ENCODE data around the gene OSBPL3. TPM values are rescaled to one million over a fixed set of nuclear protein-coding genes. Genes with fewer than 3 reads are reported as not detected.
A peak's percentile ranks its signal among the peaks of the same experiment; 100 is the strongest.

OSBPL3 gene
- polyA plus RNA-seq, 3 donors: 2.6 to 9.2 (median 3.7) TPM

- Histone ChIP-seq H3K9me3 (replicated peaks in 1 of 2; ENCODE audit: control insufficient read depth in 1 of 2, insufficient read depth in 1 of 2, low read length in 2 of 2) (peaks cover 0 to under 1% of the 10 kb centered on the region in 2 donors), H3K4me1 (ENCODE audit: control insufficient read depth in 1 of 2, insufficient read depth in 2 of 2, low read length in 2 of 2) (no peaks in the 10 kb centered on the region), H3K36me3 (replicated peaks in 1 of 2; ENCODE audit: control insufficient read depth in 1 of 2, insufficient read depth in 2 of 2, low read length in 2 of 2) (no peaks in the 10 kb centered on the region), H3K4me3 (replicated peaks in 1 of 3; ENCODE audit: low read depth in 2 of 3, low read length in 3 of 3) (no peak overlapping the region), H3K79me2 (ENCODE audit: insufficient read depth, low read length) (peaks cover 2% of the 10 kb centered on the region), H3K9ac (ENCODE audit: insufficient read depth, low read length, poor library complexity, severe bottlenecking) (no peak overlapping the region), H3K27ac (ENCODE audit: low read depth in 1 of 2, low read length in 2 of 2) (no peak overlapping the region), H4K20me1 (ENCODE audit: insufficient read depth, low read length) (no peaks in the 10 kb centered on the region), H2AFZ (ENCODE audit: insufficient read depth, low read depth, low read length, poor library complexity, severe bottlenecking) (no peak overlapping the region), H3K27me3 (ENCODE audit: control insufficient read depth in 2 of 2, insufficient read depth in 2 of 2, low read length in 2 of 2) (no peaks in the 10 kb centered on the region), H3K4me2 (replicated peaks; ENCODE audit: extremely low read depth, low read length, poor library complexity, severe bottlenecking) (no peak overlapping the region)
- H3K9me3 Mint-ChIP-seq: peaks cover 0 to 4% (median 2%) of the 10 kb centered on the region in 7 donors
- no CpG with 5 or more reads among the region's 3 CpGs for WGBS (ENCODE audit: insufficient coverage)
- no peak overlapping the region for H3K4me3 Mint-ChIP-seq
- H3K4me1 Mint-ChIP-seq: peaks cover 15% of the 10 kb centered on the region
- DNase-seq: no peak
- H3K36me3 Mint-ChIP-seq: no peaks in the 10 kb centered on the region
- no peak overlapping the region for H3K27ac Mint-ChIP-seq
- no peaks in the 10 kb centered on the region for H3K27me3 Mint-ChIP-seq (ENCODE audit: low read depth in 3 of 3)
- intact Hi-C loops (cut with micrococcal nuclease): no loop called here
- no peak for TF ChIP-seq CTCF (IDR thresholded peaks at IDR 0.05)
These were observed 48.1 kb downstream of the OSBPL3 start for GRCh38 chr7:24931844-24932243.

GRCh38 chr7:24930856-24931255 is 49.1 kb downstream of the OSBPL3 start:
- WGBS (ENCODE audit: insufficient coverage): no CpG with 5 or more reads among the region's 1 CpG
- peaks cover 11% of the 10 kb centered on the region for H3K4me1 Mint-ChIP-seq

More at GRCh38 chr7:24930856-24931255, 49.1 kb downstream of the OSBPL3 start:
- TF ChIP-seq CTCF (IDR thresholded peaks at IDR 0.05): no peak
- Histone ChIP-seq H3K9me3 (replicated peaks in 1 of 2; ENCODE audit: control insufficient read depth in 1 of 2, insufficient read depth in 1 of 2, low read length in 2 of 2) (no peaks in the 10 kb centered on the region), H3K4me2 (replicated peaks; ENCODE audit: extremely low read depth, low read length, poor library complexity, severe bottlenecking) (no peak overlapping the region), H3K9ac (ENCODE audit: insufficient read depth, low read length, poor library complexity, severe bottlenecking) (no peak overlapping the region), H3K36me3 (replicated peaks in 1 of 2; ENCODE audit: control insufficient read depth in 1 of 2, insufficient read depth in 2 of 2, low read length in 2 of 2) (no peaks in the 10 kb centered on the region), H3K4me3 (replicated peaks in 1 of 3; ENCODE audit: low read depth in 2 of 3, low read length in 3 of 3) (no peak overlapping the region), H3K79me2 (ENCODE audit: insufficient read depth, low read length) (peaks cover 2% of the 10 kb centered on the region), H2AFZ (ENCODE audit: insufficient read depth, low read depth, low read length, poor library complexity, severe bottlenecking) (no peak overlapping the region), H3K4me1 (ENCODE audit: control insufficient read depth in 1 of 2, insufficient read depth in 2 of 2, low read length in 2 of 2) (no peaks in the 10 kb centered on the region), H3K27me3 (ENCODE audit: control insufficient read depth in 2 of 2, insufficient read depth in 2 of 2, low read length in 2 of 2) (no peaks in the 10 kb centered on the region), H3K27ac (ENCODE audit: low read depth in 1 of 2, low read length in 2 of 2) (no peak overlapping the region), H4K20me1 (ENCODE audit: insufficient read depth, low read length) (no peaks in the 10 kb centered on the region)
- Mint-ChIP-seq H3K4me3 (no peak overlapping the region), H3K27ac (peak overlapping the region in 1 of 7 donors; percentile 20), H3K27me3 (ENCODE audit: low read depth in 3 of 3) (no peaks in the 10 kb centered on the region), H3K36me3 (no peaks in the 10 kb centered on the region), H3K9me3 (no peaks in the 10 kb centered on the region)
- DNase-seq: no peak
- intact Hi-C loops (cut with micrococcal nuclease): no loop called here
